ENCODE measurements around the gene ESRRA.
A peak's percentile ranks its signal among the peaks of the same experiment; 100 is the strongest.

Gene ESRRA

GRCh38 chr11:64352099-64352994, 47.0 kb downstream of the ESRRA start:
- peaks cover 3% of the 10 kb centered on the region for H3K4me1 Mint-ChIP-seq (ENCODE audit: low read depth)
- H3K27me3 Mint-ChIP-seq (ENCODE audit: low read depth): no peaks in the 10 kb centered on the region
- no peaks in the 10 kb centered on the region for H3K9me3 Mint-ChIP-seq
- no peak overlapping the region for H3K4me3 Mint-ChIP-seq
- H3K27ac Mint-ChIP-seq: no peak overlapping the region
- H3K36me3 Mint-ChIP-seq (ENCODE audit: low read depth): peaks cover 9% of the 10 kb centered on the region

DNA sequence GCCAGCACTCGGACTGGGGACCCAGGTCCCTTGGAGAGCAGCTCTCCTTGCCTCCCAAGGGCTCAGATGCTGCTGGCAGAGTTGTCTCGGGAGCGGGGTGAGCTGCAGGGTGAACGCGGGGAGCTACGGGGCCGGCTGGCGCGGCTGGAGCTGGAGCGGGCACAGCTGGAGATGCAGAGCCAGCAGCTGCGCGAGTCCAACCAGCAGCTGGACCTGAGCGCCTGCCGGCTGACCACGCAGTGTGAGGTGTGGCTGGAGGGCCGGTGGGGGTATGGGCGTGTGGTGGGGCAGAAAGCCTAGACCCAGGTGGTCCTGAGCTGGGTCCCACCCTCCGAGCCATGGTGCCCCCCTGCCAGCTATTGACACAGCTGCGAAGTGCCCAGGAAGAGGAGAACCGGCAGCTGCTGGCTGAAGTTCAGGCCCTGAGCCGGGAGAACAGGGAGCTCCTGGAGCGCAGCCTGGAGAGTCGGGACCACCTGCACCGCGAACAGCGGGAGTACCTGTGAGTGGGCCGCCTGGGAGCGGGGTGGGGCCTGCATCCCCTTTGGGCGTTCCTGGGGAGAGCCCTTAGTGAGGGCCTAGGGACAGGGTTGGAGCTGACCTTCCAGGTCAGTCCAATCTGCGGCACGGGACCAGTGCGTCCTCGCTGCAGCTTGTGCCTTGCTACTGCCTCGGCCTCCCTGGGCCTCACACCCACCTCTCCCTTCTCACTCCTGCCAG, 47.8 kb downstream of the ESRRA start:
- H3K27ac Mint-ChIP-seq: no peak overlapping the region
- no peaks in the 10 kb centered on the region for H3K9me3 Mint-ChIP-seq
- peaks cover 8% of the 10 kb centered on the region for H3K4me1 Mint-ChIP-seq (ENCODE audit: low read depth)
- no peak overlapping the region for H3K4me3 Mint-ChIP-seq
- no peaks in the 10 kb centered on the region for H3K27me3 Mint-ChIP-seq (ENCODE audit: low read depth)
- peaks cover 10% of the 10 kb centered on the region for H3K36me3 Mint-ChIP-seq (ENCODE audit: low read depth)

DNA sequence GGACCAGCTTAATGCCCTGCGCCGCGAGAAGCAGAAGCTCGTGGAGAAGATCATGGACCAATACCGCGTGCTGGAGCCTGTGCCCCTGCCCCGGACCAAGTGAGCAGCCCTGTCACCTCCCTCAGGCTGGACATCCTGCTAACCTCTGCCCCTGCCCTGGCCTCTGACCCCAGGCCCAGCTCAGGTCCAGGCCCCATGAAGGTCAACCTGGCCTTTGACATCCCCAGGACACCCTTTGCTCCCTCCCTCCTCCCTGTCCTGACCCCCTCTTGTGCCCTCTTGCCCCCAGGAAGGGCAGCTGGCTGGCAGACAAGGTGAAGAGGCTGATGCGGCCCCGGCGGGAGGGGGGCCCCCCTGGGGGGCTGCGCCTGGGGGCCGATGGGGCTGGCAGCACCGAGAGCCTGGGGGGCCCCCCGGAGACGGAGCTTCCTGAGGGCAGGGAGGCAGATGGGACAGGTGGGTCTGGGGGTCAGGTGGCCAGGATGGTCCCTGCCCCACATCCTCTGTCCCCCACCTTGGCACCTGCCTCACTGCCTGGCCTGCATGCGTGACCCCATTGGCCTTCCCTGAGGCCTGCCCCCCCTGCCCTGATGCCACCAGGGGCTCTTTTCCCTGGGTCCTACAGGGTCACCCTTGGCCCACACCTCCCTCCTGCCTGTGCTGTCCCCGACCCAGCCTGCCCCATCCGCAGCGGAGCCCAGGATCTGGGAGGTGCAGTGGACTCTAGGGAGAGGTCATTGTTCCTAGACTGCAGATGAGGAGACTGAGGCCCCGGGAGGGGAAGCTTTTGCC, 48.6 kb downstream of the ESRRA start:
- Mint-ChIP-seq H3K9me3 (no peaks in the 10 kb centered on the region), H3K27ac (no peak overlapping the region), H3K4me1 (ENCODE audit: low read depth) (peaks cover 10% of the 10 kb centered on the region), H3K27me3 (ENCODE audit: low read depth) (no peaks in the 10 kb centered on the region), H3K36me3 (ENCODE audit: low read depth) (peaks cover 8% of the 10 kb centered on the region), H3K4me3 (no peak overlapping the region)

DNA sequence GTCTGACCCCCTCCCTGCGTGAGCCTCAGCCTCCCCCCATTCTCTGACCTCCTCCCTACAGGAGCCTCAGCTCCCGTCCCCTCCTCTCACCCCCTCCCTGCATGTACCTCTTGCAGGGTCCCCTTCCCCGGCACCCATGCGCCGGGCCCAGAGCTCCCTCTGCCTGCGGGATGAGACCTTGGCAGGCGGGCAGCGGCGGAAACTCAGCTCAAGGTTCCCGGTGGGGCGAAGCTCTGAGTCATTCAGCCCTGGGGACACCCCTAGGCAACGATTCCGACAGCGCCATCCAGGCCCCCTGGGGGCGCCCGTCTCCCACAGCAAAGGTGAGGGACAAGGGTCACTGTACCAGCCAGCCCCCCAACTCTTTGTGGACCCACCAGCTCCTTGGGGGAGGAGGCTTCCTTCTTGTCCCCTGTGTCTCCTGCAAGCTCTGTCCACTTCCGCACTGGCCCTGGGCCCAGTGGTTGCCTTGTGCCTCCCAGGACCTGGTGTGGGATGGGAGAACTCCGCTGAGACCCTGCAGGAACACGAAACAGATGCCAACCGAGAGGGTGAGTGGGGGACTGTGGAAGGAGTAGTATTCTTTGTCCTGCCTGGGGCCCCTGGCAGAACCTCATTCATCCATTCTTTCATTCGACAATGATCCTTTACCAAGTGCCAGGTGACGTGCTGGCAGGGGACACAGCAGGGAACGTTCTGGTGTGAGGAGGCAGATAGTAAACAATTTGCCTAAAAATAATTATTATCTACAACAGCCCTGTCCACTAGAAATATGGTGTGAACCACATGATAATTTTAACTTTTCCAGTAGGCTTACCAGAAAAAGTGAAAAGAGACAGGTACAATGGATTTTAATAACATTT, 50.0 kb downstream of the ESRRA start:
- Mint-ChIP-seq H3K27me3 (ENCODE audit: low read depth) (no peaks in the 10 kb centered on the region), H3K4me3 (no peak overlapping the region), H3K36me3 (ENCODE audit: low read depth) (peaks cover 9% of the 10 kb centered on the region), H3K9me3 (no peaks in the 10 kb centered on the region), H3K27ac (no peak overlapping the region), H3K4me1 (ENCODE audit: low read depth) (peaks cover 19% of the 10 kb centered on the region)

GRCh38 chr11:64356498-64357411, 51.4 kb downstream of the ESRRA start:
- peak overlapping the region; percentile 56 for H3K4me3 Mint-ChIP-seq
- H3K36me3 Mint-ChIP-seq (ENCODE audit: low read depth): peaks cover 14% of the 10 kb centered on the region
- peaks cover 24% of the 10 kb centered on the region for H3K4me1 Mint-ChIP-seq (ENCODE audit: low read depth)
- H3K27ac Mint-ChIP-seq: peak overlapping the region; percentile 52
- no peaks in the 10 kb centered on the region for H3K27me3 Mint-ChIP-seq (ENCODE audit: low read depth)
- H3K9me3 Mint-ChIP-seq: no peaks in the 10 kb centered on the region

DNA sequence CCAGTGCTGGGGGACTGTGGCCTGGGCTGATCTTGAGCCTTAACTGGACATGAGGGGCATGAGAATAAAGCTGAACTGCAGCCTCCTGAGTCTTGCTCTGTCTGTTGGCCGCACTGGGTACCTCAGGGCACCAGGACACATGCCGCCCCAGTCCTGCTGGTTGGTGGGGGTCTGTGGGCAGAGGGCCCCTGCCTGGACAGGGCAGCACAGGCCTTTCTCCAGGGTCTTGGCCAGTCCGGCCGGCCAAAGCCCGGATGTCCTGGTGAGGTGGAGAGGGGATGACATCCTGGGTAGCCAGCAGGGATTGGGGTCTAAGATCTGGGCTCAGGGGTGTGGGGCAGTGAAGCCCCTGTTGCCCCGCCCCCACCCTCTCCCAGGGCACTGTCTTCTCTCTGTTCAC, 52.1 kb downstream of the ESRRA start:
- Mint-ChIP-seq H3K27me3 (ENCODE audit: low read depth) (no peaks in the 10 kb centered on the region), H3K4me1 (ENCODE audit: low read depth) (peaks cover 27% of the 10 kb centered on the region), H3K36me3 (ENCODE audit: low read depth) (peaks cover 20% of the 10 kb centered on the region), H3K4me3 (peak overlapping the region; percentile 75), H3K9me3 (no peaks in the 10 kb centered on the region), H3K27ac (peak overlapping the region; percentile 77)

DNA sequence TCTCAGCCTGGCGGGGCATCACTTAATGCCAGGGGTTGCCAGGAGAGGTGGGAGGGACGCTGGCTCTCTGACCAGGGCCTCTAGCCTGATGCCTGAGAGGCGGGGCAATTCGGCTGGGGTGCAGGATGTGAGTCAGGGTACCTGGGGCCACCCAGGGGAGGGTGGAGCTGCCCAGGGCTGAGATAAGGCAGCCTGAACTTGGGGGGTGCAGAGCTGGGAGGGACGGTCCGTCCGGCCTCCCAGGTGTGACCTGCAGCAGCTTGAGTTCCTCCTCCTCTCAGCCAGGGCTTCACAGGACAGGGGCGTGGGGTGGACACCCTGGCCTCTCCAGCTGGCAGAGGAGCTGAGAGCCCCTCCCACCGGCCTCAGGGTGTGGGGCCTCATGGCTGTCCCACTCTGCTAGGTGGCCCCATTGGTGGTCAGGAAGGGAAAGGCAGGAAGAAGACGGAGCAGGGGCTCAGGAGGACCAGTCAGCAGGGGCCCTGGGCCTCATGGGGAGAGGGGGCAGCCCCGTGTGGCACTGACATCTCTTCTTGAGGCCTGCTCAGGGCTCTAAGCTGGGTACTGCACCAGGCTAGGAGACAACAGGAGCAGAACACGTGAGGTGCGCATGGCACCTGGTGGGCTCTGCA, 52.7 kb downstream of the ESRRA start:
- H3K9me3 Mint-ChIP-seq: no peaks in the 10 kb centered on the region
- H3K27ac Mint-ChIP-seq: peak overlapping the region; percentile 77
- peaks cover 27% of the 10 kb centered on the region for H3K4me1 Mint-ChIP-seq (ENCODE audit: low read depth)
- peak overlapping the region; percentile 75 for H3K4me3 Mint-ChIP-seq
- no peaks in the 10 kb centered on the region for H3K27me3 Mint-ChIP-seq (ENCODE audit: low read depth)
- peaks cover 21% of the 10 kb centered on the region for H3K36me3 Mint-ChIP-seq (ENCODE audit: low read depth)

- no peaks in the 10 kb centered on the region for H3K9me3 Mint-ChIP-seq
Measured at GRCh38 chr11:64358536-64358906, 53.2 kb downstream of the ESRRA start.

DNA sequence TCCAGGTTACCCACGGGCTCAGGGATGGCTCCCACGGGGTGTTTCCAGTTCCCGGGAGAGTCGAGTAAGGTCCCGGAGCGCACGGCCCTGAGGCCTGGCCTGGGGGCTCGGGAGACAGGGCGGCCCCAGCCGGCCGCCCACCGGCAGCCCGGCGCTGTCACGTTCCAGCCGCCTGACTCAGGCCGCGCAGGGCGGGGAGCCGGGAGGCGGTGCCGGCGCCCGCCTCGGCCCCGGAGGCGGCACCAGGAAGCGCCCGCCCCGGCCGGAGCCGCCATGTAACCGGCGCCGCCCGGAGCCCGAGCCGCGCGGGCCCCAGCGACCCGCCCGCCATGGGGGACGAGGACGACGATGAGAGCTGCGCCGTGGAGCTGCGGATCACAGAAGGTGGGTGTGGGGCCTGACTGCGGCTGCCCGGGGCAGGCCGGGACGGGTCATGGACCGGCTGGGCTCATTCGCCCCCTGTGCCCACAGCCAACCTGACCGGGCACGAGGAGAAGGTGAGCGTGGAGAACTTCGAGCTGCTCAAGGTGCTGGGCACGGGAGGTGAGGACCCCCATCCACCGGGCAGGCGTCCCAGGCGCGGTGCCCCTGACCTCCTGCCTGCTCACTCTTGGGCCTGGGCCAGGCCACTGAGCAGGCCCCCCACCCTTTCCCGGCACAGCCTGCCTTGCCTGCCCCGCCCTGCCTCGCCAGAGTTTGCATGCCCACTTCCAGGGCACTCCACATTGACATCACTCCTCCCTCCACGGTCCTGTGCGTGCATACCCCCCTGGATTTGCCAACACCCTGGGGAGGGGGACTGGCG, 53.8 kb downstream of the ESRRA start, which contains the start of gene RPS6KA4:
Gene RPS6KA4 (plus strand): TSS at position 256 of the 805 bp plus-strand sequence. CDS start 74 bp downstream, at position 330.
- Mint-ChIP-seq H3K27me3 (ENCODE audit: low read depth) (no peaks in the 10 kb centered on the region), H3K36me3 (ENCODE audit: low read depth) (peaks cover 24% of the 10 kb centered on the region), H3K4me1 (ENCODE audit: low read depth) (peaks cover 27% of the 10 kb centered on the region), H3K9me3 (no peaks in the 10 kb centered on the region), H3K4me3 (peak within 1 kb of the TSS; percentile 95), H3K27ac (peak within 1 kb of the TSS; percentile 77)

More at GRCh38 chr11:64358536-64358906, 53.2 kb downstream of the ESRRA start:
- peaks cover 27% of the 10 kb centered on the region for H3K4me1 Mint-ChIP-seq (ENCODE audit: low read depth)
- H3K27ac Mint-ChIP-seq: no peak overlapping the region
- H3K36me3 Mint-ChIP-seq (ENCODE audit: low read depth): peaks cover 21% of the 10 kb centered on the region
- peak overlapping the region; percentile 75 for H3K4me3 Mint-ChIP-seq
- no peaks in the 10 kb centered on the region for H3K27me3 Mint-ChIP-seq (ENCODE audit: low read depth)

DNA sequence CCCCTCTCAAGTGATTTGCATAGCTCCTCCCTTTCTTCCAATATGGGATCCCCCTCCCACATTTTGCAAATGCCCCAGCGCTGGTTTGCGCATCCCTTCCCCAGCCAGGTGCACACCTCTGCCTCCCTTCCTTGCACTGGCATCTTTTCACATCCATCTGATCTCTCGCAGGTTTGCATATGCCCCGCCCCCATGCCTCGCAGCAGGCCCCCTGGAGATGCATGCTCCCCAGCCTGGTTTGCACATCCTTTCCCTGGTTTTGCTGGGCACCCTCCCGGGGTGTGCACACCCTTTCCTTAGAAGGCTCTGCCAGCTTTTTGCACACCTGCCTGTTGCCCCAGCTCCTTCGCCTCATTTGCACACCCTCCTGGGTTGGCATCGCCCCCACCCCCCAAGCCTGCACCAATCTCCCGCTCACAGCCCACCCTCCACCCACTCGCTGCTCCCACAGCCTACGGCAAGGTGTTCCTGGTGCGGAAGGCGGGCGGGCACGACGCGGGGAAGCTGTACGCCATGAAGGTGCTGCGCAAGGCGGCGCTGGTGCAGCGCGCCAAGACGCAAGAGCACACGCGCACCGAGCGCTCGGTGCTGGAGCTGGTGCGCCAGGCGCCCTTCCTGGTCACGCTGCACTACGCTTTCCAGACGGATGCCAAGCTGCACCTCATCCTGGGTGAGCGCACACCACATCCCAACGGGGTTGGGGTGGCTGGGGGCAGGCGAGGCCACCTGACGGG, 54.6 kb downstream of the ESRRA start:
- peaks cover 30% of the 10 kb centered on the region for H3K4me1 Mint-ChIP-seq (ENCODE audit: low read depth)
- peaks cover 28% of the 10 kb centered on the region for H3K36me3 Mint-ChIP-seq (ENCODE audit: low read depth)
- no peaks in the 10 kb centered on the region for H3K9me3 Mint-ChIP-seq
- H3K4me3 Mint-ChIP-seq: peak overlapping the region; percentile 95
- H3K27me3 Mint-ChIP-seq (ENCODE audit: low read depth): no peaks in the 10 kb centered on the region
- H3K27ac Mint-ChIP-seq: peak overlapping the region; percentile 74

GRCh38 chr11:64360448-64360921, 55.2 kb downstream of the ESRRA start:
- H3K9me3 Mint-ChIP-seq: no peaks in the 10 kb centered on the region
- H3K27ac Mint-ChIP-seq: no peak overlapping the region
- no peaks in the 10 kb centered on the region for H3K27me3 Mint-ChIP-seq (ENCODE audit: low read depth)
- peak overlapping the region; percentile 95 for H3K4me3 Mint-ChIP-seq
- peaks cover 30% of the 10 kb centered on the region for H3K4me1 Mint-ChIP-seq (ENCODE audit: low read depth)
- peaks cover 28% of the 10 kb centered on the region for H3K36me3 Mint-ChIP-seq (ENCODE audit: low read depth)
